CD4-positive, CD25-positive, alpha-beta regulatory T cell (primary cell): ENCODE data around the gene RRAGD. TPM values are rescaled to one million over a fixed set of nuclear protein-coding genes. Genes with fewer than 3 reads are reported as not detected.

ENCODE experiments used
- ATAC-seq, 2 donors: fragments of 150-1000 bp; cut with Tn5 transposase; one replicate each; pipeline ENCODE4 v1.10.0; 2021; ENCODE audit warnings: low read depth in 2 of 2, moderate number of reproducible peaks in 2 of 2, moderate library complexity in 1 of 2
- DNase-seq, 3 donors: peaks; one replicate each; pipeline versions ENCODE4 v3.0.0 to v3.0.0-alpha.2; 2012 to 2022; ENCODE audit warnings: mixed read lengths in 1 of 3
- H3K27ac ChIP-seq: one replicate; pipeline ENCODE4 v1.7.0; 2013; ENCODE audit warnings: mild to moderate bottlenecking, low read length; ENCODE audit not compliant: insufficient read depth, poor library complexity, severe bottlenecking
- H3K27me3 ChIP-seq: one replicate; pipeline ENCODE4 v1.7.0; 2013; ENCODE audit warnings: low read length; ENCODE audit not compliant: control insufficient read depth, insufficient read depth
- H3K36me3 ChIP-seq: one replicate; pipeline ENCODE4 v1.7.0; 2013; ENCODE audit warnings: mild to moderate bottlenecking, low read length, moderate library complexity; ENCODE audit not compliant: control insufficient read depth, insufficient read depth
- H3K4me1 ChIP-seq: 2 replicates; pipeline ENCODE4 v1.7.0; 2013; ENCODE audit warnings: mild to moderate bottlenecking, low read length; ENCODE audit not compliant: insufficient read depth, control insufficient read depth, poor library complexity, severe bottlenecking
- H3K4me3 ChIP-seq: one replicate; pipeline ENCODE4 v1.7.0; 2013; ENCODE audit warnings: low read depth, mild to moderate bottlenecking, low read length, moderate library complexity
- H3K9me3 ChIP-seq, 2 experiments: 1 replicate in 1 of 2; 2 replicates in 1 of 2; pipeline ENCODE4 v1.7.0; 2013; ENCODE audit warnings: low read length in 2 of 2, mild to moderate bottlenecking in 1 of 2, moderate library complexity in 1 of 2; ENCODE audit not compliant: control insufficient read depth in 2 of 2
- H3K27ac Mint-ChIP-seq, 3 donors: one replicate each; pipeline ENCODE4 v1.8.0; 2020 to 2022; ENCODE audit warnings: mild to moderate bottlenecking in 3 of 3, mixed read lengths in 3 of 3, moderate library complexity in 2 of 3
- H3K27me3 Mint-ChIP-seq: one replicate; pipeline ENCODE4 v1.8.0; 2022; ENCODE audit warnings: mild to moderate bottlenecking, mixed read lengths
- H3K36me3 Mint-ChIP-seq: one replicate; pipeline ENCODE4 v1.8.0; 2020; ENCODE audit warnings: mixed read lengths
- H3K4me1 Mint-ChIP-seq, 4 donors: one replicate each; pipeline ENCODE4 v1.8.0; 2020 to 2022; ENCODE audit warnings: mixed read lengths in 4 of 4, mild to moderate bottlenecking in 1 of 4
- H3K4me3 Mint-ChIP-seq, 4 donors: one replicate each; pipeline ENCODE4 v1.8.0; 2020 to 2022; ENCODE audit warnings: mild to moderate bottlenecking in 4 of 4, mixed read lengths in 4 of 4, moderate library complexity in 3 of 4
- H3K9me3 Mint-ChIP-seq, 7 donors: one replicate each; pipeline ENCODE4 v1.8.0; 2020 to 2022; ENCODE audit warnings: mixed read lengths in 7 of 7, mild to moderate bottlenecking in 3 of 7, moderate library complexity in 2 of 7
- polyA plus RNA-seq, 4 donors: library from polyadenylated mRNA; unstranded; fragments of 300-500 nt; fragmentation: Illumina TruSeq; gene quantifications; one replicate each; pipeline ENCODE4 v1.2.3, GENCODE V29; 2021
- total RNA-seq: library from RNA; stranded (reverse); gene quantifications from one replicate; pipeline ENCODE4 v1.2.3, GENCODE V29; 2022

Gene RRAGD
- total and polyA plus RNA-seq, 5 donors from 2014 or later = 0.17 to 1.7 (median 0.78) TPM

GRCh38 chr6:89357390-89357789, 54.7 kb downstream of the RRAGD start:
- Mint-ChIP-seq H3K4me3 (peak overlapping the region; percentile 88 to 98 (median 93)), H3K4me1 (peaks cover 26 to 61% (median 46%) of the 10 kb centered on the region in 4 donors), H3K9me3 (no peaks in the 10 kb centered on the region), H3K36me3 (no peaks in the 10 kb centered on the region), H3K27ac (peak overlapping the region; percentile 92 to 98 (median 95)), H3K27me3 (no peaks in the 10 kb centered on the region)
- no peaks in the 10 kb centered on the region for H3K27me3 ChIP-seq
- peak overlapping the region; percentile 56 for H3K27ac ChIP-seq
- H3K36me3 ChIP-seq = no peaks in the 10 kb centered on the region
- peaks cover 27% of the 10 kb centered on the region for H3K4me1 ChIP-seq
- peak in 1 of 2 donors; percentile 34 for ATAC-seq
- DNase-seq = peak in 2 of 3 donors; percentile 29 to 66
- peak overlapping the region; percentile 86 for H3K4me3 ChIP-seq
- no peaks in the 10 kb centered on the region for H3K9me3 ChIP-seq

GRCh38 chr6:89356642-89357170, 55.4 kb downstream of the RRAGD start:
- Mint-ChIP-seq H3K27me3 (no peaks in the 10 kb centered on the region), H3K4me1 (peaks cover 26 to 65% (median 49%) of the 10 kb centered on the region in 4 donors), H3K4me3 (peak overlapping the region; percentile 88 to 98 (median 93)), H3K9me3 (no peaks in the 10 kb centered on the region), H3K36me3 (no peaks in the 10 kb centered on the region), H3K27ac (peak overlapping the region; percentile 92 to 98 (median 95))
- Histone ChIP-seq H3K27ac (peak overlapping the region; percentile 56), H3K27me3 (no peaks in the 10 kb centered on the region), H3K4me1 (peaks cover 29% of the 10 kb centered on the region), H3K4me3 (peak overlapping the region; percentile 86), H3K36me3 (no peaks in the 10 kb centered on the region), H3K9me3 (no peaks in the 10 kb centered on the region)
- ATAC-seq (no peak), DNase-seq (peak in 1 of 3 donors; percentile 37)

- Mint-ChIP-seq H3K4me1 (peaks cover 24 to 70% (median 47%) of the 10 kb centered on the region in 4 donors), H3K27ac (peak overlapping the region in 2 of 3 donors; percentile 43 to 95), H3K4me3 (peak overlapping the region in 1 of 4 donors; percentile 72), H3K9me3 (no peaks in the 10 kb centered on the region), H3K27me3 (no peaks in the 10 kb centered on the region), H3K36me3 (no peaks in the 10 kb centered on the region)
- DNase-seq (no peak), ATAC-seq (no peak)
- Histone ChIP-seq H3K27me3 (no peaks in the 10 kb centered on the region), H3K4me3 (no peak overlapping the region), H3K36me3 (no peaks in the 10 kb centered on the region), H3K4me1 (peaks cover 40% of the 10 kb centered on the region), H3K27ac (no peak overlapping the region), H3K9me3 (no peaks in the 10 kb centered on the region)
These were observed 56.4 kb downstream of the RRAGD start for GRCh38 chr6:89355511-89356194.

GRCh38 chr6:89353702-89354392, 58.2 kb downstream of the RRAGD start:
- Histone ChIP-seq H3K27me3 (no peaks in the 10 kb centered on the region), H3K4me3 (peak overlapping the region; percentile 14), H3K27ac (peak overlapping the region; percentile 87), H3K4me1 (peaks cover 56% of the 10 kb centered on the region), H3K36me3 (no peaks in the 10 kb centered on the region), H3K9me3 (no peaks in the 10 kb centered on the region)
- no peaks in the 10 kb centered on the region for H3K9me3 Mint-ChIP-seq
- peaks cover 30 to 76% (median 57%) of the 10 kb centered on the region in 4 donors for H3K4me1 Mint-ChIP-seq
- no peak for ATAC-seq
- H3K27ac Mint-ChIP-seq = peak overlapping the region; percentile 91 to 99 (median 95)
- H3K27me3 Mint-ChIP-seq = no peaks in the 10 kb centered on the region
- no peaks in the 10 kb centered on the region for H3K36me3 Mint-ChIP-seq
- DNase-seq = no peak
- peak overlapping the region; percentile 87 to 95 (median 92) for H3K4me3 Mint-ChIP-seq

- Histone ChIP-seq H3K4me3 (peak overlapping the region; percentile 23), H3K27me3 (no peaks in the 10 kb centered on the region), H3K36me3 (no peaks in the 10 kb centered on the region), H3K4me1 (peaks cover 56% of the 10 kb centered on the region), H3K9me3 (no peaks in the 10 kb centered on the region), H3K27ac (peak overlapping the region; percentile 87)
- ATAC-seq (no peak), DNase-seq (no peak)
- Mint-ChIP-seq H3K27me3 (no peaks in the 10 kb centered on the region), H3K4me1 (peaks cover 36 to 82% (median 61%) of the 10 kb centered on the region in 4 donors), H3K27ac (peak overlapping the region; percentile 91 to 99 (median 95)), H3K9me3 (no peaks in the 10 kb centered on the region), H3K4me3 (peak overlapping the region; percentile 87 to 95 (median 92)), H3K36me3 (no peaks in the 10 kb centered on the region)
These were observed 58.9 kb downstream of the RRAGD start for GRCh38 chr6:89353118-89353556.

- H3K4me1 ChIP-seq = peaks cover 55% of the 10 kb centered on the region
- peak within 1 kb of the TSS; percentile 95 to 100 (median 99) for H3K27ac Mint-ChIP-seq
- peak; percentile 79 to 86 for ATAC-seq
- H3K4me1 Mint-ChIP-seq = peaks cover 35 to 82% (median 60%) of the 10 kb centered on the region in 4 donors
- peak; percentile 65 to 74 (median 70) for DNase-seq
- H3K9me3 ChIP-seq = no peaks in the 10 kb centered on the region
- H3K36me3 ChIP-seq = no peaks in the 10 kb centered on the region
- H3K4me3 Mint-ChIP-seq = peak within 1 kb of the TSS; percentile 94 to 99 (median 96)
- peak within 1 kb of the TSS; percentile 97 for H3K4me3 ChIP-seq
- H3K36me3 Mint-ChIP-seq = no peaks in the 10 kb centered on the region
- no peaks in the 10 kb centered on the region for H3K27me3 Mint-ChIP-seq
- H3K9me3 Mint-ChIP-seq = no peaks in the 10 kb centered on the region
- no peaks in the 10 kb centered on the region for H3K27me3 ChIP-seq
- peak within 1 kb of the TSS; percentile 87 for H3K27ac ChIP-seq
These were observed 59.6 kb downstream of the RRAGD start, which contains the start of gene UBE2J1 for GRCh38 chr6:89352278-89353117. Gene UBE2J1, minus strand, starts transcription at chr6:89352722. Its CDS starts 153 bp downstream, at chr6:89352569.
